Aorta (tissue), 5 donors: Measurements from ENCODE around the gene COL3A1. TPM values are rescaled to one million over a fixed set of nuclear protein-coding genes. Genes with fewer than 3 reads are reported as not detected.

ENCODE experiments used
- ATAC-seq: fragments of 200-7000 bp; cut with Tn5 transposase; one replicate; pipeline ENCODE4 v1.9.1; 2022; ENCODE audit warnings: moderate library complexity; ENCODE audit not compliant: low FRiP score
- DNase-seq, 2 donors: peaks; one replicate each; pipeline ENCODE4 v3.0.0-alpha.2; 2020
- H3K27ac ChIP-seq, 2 donors: one replicate each; pipeline ENCODE4 v1.5.1; 2013; ENCODE audit warnings: low read length in 2 of 2, mild to moderate bottlenecking in 2 of 2, moderate library complexity in 2 of 2, control low read depth in 1 of 2, inconsistent platforms in 1 of 2, low read depth in 1 of 2
- H3K27me3 ChIP-seq, 2 donors: one replicate each; pipeline ENCODE4 v1.6.1; 2013; ENCODE audit warnings: control low read depth in 1 of 2, low read length in 1 of 2, mild to moderate bottlenecking in 1 of 2, moderate library complexity in 1 of 2; ENCODE audit not compliant: insufficient read depth in 2 of 2, control insufficient read depth in 1 of 2
- H3K36me3 ChIP-seq, 2 donors: one replicate each; pipeline ENCODE4 v1.6.1; 2013; ENCODE audit warnings: control low read depth in 1 of 2, low read length in 1 of 2, mild to moderate bottlenecking in 1 of 2; ENCODE audit not compliant: insufficient read depth in 2 of 2, control insufficient read depth in 1 of 2
- H3K4me1 ChIP-seq, 2 donors: one replicate each; pipeline ENCODE4 v1.6.1; 2013; ENCODE audit warnings: low read length in 2 of 2, control low read depth in 1 of 2, mild to moderate bottlenecking in 1 of 2, moderate library complexity in 1 of 2; ENCODE audit not compliant: insufficient read depth in 2 of 2, control insufficient read depth in 1 of 2
- H3K4me3 ChIP-seq, 2 donors: one replicate each; pipeline ENCODE4 v1.5.1; 2013; ENCODE audit warnings: low read length in 2 of 2, control low read depth in 1 of 2, mild to moderate bottlenecking in 1 of 2
- H3K9me3 ChIP-seq: one replicate; pipeline ENCODE4 v1.6.1; 2013; ENCODE audit warnings: mild to moderate bottlenecking, low read length; ENCODE audit not compliant: control insufficient read depth
- WGBS, 2 donors: extraction: QIAGEN DNeasy Blood & Tissue Kit; methylation state at CpG; one replicate each; pipeline ENCODE4 v1.1.7; 2013; 5-methylcytosine and 5-hydroxymethylcytosine counted together
- intact Hi-C, 2 donors: fragments of 100-400 bp; cut with DNase I; formaldehyde crosslinking; loops; one replicate each; pipeline versions ENCODE4 v1.14.2 to v1.15.0; 2022
- polyA plus RNA-seq, 2 donors: library from polyadenylated mRNA; stranded (reverse); fragments of 200-250 nt; gene quantifications; one replicate each; pipeline ENCODE4 v1.2.3, GENCODE V29; 2013
- total RNA-seq, 2 donors: library from RNA; stranded (reverse); fragmentation: NEBNext Ultra II Directional; extraction: Animal tissue kit (Norgen Biotek cat#: 25700); gene quantifications; one replicate each; pipeline ENCODE4 v1.2.1, GENCODE V29; 2021
- donor health status: healthy with polysubstance abuse.
- donor health status: Bipolar disorder and iron deficiency.
- donor health status: DM: no; HTN: no; CAD: no.
- donor health status: DM: no; HTN: no; CAD: no.
- donor health status: DM: yes; HTN: yes; CAD: no.

COL3A1 gene
- total and polyA plus RNA-seq, 4 donors: 155 to 1,346 (median 774) TPM

DNA sequence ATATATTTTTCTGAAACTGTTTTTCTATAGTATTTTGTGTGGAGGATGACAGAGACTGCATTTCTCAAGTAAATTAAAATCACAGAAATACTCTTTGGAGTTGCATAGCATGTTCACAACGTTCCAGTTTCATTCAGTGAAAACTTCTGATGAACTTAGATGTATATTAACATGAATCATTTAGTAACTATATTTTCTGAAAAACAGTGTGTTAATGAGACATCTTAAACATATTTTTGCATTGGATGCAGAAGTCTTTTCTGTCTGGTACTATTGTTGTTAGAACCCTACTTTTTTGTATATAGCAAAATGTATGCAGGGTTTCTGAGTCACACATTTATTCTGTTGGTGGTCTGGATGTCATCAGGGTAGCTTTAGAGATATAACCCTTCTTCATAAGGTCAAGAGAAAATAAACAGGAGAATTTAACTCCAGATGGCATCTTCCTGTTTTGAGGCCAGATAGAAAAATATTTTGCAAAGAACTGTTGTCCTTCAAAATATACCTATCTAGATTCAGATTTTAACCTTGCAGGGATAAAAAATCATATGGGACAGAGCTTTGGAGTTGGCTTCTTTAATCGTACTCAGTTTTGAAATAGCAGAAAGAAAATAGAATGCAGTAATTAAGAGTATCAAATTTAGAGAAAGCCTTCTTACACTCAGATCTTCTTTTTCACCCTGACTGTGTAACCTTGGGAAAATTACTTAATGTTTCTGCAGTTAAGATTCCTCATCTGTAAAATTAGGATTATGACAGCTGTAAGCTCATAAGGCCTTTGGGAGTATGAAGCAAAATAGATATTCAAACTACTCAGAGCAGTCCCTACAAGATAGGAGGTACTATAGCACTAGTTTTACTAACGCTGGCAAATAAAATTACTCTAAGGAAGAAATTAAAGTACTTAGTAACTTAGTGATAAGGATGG is 5.3 kb downstream of the COL3A1 start:
- intact Hi-C loops: loop anchor here (2.0 to 10.0 kb wide), 9 partner anchors 42 to 685 kb away; partner anchors contain the start of gene GULP1 (in 1 of the 2)
- no peaks in the 10 kb centered on the region for H3K36me3 ChIP-seq
- 1 to 3% methylated on average over 3 of the region's 3 CpGs for WGBS, 2 donors
- DNase-seq (no peak), ATAC-seq (no peak)
- peak overlapping the region in 1 of 2 donors; percentile 87 for H3K27ac ChIP-seq
- peaks cover 0 to 2% of the 10 kb centered on the region in 2 donors for H3K4me1 ChIP-seq
- peak overlapping the region; percentile 26 to 76 for H3K4me3 ChIP-seq
- no peaks in the 10 kb centered on the region for H3K27me3 ChIP-seq
- no peaks in the 10 kb centered on the region for H3K9me3 ChIP-seq

DNA sequence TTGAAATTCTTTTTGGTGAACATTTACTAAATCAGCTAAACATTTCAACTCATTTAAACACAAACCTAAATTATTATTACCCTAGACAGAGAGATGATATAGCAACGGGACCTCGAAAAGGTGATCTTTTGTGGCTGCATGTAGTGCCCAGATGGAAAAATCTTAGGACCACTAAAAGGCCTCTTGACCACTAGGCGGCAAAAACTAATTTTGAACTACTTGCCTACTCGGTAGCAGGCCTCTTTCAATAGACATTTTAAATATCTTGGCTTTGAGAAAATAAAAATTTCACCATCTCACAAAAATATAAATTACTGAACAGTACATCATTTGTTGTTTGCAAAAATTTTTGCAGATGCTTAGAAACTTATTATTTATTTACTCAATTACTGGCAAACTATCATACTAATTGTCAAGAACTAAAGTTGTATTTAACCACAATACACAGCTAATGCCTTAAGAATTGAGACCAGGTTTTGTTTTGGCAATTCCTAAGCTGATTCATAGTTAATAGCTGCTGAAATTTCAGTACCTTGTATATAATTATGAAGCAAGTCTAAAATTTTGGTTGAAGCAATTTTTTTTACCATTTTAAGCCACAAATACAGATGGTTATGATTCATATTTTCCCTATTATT is 9.4 kb downstream of the COL3A1 start:
- DNase-seq: no peak
- Histone ChIP-seq H3K4me1 (no peaks in the 10 kb centered on the region), H3K4me3 (no peak overlapping the region), H3K36me3 (no peaks in the 10 kb centered on the region), H3K27me3 (no peaks in the 10 kb centered on the region), H3K27ac (peak overlapping the region in 1 of 2 donors; percentile 63), H3K9me3 (no peaks in the 10 kb centered on the region)
- ATAC-seq: peak; percentile 47
- 24 to 36% methylated on average over 4 of the region's 4 CpGs for WGBS, 2 donors
- intact Hi-C loops: loop anchor here (2.0 to 10.0 kb wide), 2 partner anchors 461 to 689 kb away; partner anchors contain the start of gene GULP1 (in 1 of the 2)

DNA sequence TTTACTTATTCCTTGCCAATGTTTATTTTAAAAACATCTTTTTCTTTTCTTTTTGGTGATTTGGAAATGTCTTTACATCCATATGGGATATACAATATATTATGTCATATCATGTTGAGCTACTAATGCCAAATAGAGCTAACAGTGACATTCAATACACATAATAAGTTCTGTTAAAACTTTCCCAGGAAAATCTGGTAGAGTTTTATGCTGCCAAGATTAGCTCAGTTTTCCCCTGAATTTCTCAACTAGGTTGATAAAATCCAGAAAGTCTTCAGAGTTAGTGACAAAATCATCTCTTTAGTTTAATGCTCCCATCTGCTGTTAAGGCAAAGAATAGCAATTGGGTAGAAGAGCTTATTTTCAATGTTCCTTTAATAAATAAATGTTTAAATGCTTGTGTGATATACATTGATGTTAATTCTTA is 9.9 kb downstream of the COL3A1 start:
- ATAC-seq (peak; percentile 80), DNase-seq (no peak)
- Histone ChIP-seq H3K36me3 (no peaks in the 10 kb centered on the region), H3K4me1 (no peaks in the 10 kb centered on the region), H3K4me3 (no peak overlapping the region), H3K27ac (no peak overlapping the region), H3K9me3 (no peaks in the 10 kb centered on the region), H3K27me3 (no peaks in the 10 kb centered on the region)
- intact Hi-C loops: loop anchor here in 1 of 2 donors (10.0 kb wide), 1 partner anchor 689 kb away; the partner anchor contains the start of gene GULP1

DNA sequence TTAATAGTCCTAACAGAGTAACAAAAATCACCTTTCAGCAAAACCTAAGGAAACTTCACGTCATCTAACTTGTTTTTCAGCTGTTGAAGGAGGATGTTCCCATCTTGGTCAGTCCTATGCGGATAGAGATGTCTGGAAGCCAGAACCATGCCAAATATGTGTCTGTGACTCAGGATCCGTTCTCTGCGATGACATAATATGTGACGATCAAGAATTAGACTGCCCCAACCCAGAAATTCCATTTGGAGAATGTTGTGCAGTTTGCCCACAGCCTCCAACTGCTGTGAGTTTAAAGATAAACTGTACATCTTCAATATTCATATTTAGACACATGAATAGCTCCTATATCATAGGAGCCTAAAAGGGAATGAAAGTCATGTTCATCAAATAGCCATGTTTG is 10.5 kb downstream of the COL3A1 start:
- Histone ChIP-seq H3K36me3 (no peaks in the 10 kb centered on the region), H3K4me1 (no peaks in the 10 kb centered on the region), H3K4me3 (no peak overlapping the region), H3K27ac (peak overlapping the region; percentile 33 to 67), H3K9me3 (no peaks in the 10 kb centered on the region), H3K27me3 (no peaks in the 10 kb centered on the region)
- 10 to 15% methylated on average over 5 of the region's 5 CpGs for WGBS, 2 donors
- intact Hi-C loops: loop anchor here in 1 of 2 donors (10.0 kb wide), 1 partner anchor 690 kb away; the partner anchor contains the start of gene GULP1
- ATAC-seq: peak; percentile 83
- no peak for DNase-seq

DNA sequence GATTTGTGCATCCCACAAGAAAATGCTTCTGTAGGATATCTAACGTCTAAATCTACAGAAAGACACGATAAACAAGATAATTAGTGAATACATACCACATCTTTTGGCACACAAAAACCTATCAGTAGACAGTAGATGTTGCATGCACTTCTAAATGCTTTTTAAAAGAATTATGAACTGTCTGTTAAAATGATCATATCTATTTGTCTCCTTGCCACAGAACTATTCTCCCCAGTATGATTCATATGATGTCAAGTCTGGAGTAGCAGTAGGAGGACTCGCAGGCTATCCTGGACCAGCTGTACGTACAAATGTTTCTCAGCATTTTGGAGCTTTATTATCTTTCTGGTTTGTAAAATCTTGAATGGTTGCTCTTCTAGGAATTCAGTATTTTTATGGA is 12.7 kb downstream of the COL3A1 start:
- Histone ChIP-seq H3K27me3 (no peaks in the 10 kb centered on the region), H3K27ac (peak overlapping the region in 1 of 2 donors; percentile 14), H3K9me3 (no peaks in the 10 kb centered on the region), H3K36me3 (no peaks in the 10 kb centered on the region), H3K4me3 (no peak overlapping the region), H3K4me1 (no peaks in the 10 kb centered on the region)
- ATAC-seq (no peak), DNase-seq (no peak)
- 33% methylated on average over 4 of the region's 4 CpGs for WGBS, 2 donors
- intact Hi-C loops: loop anchor here in 1 of 2 donors (10.0 kb wide), 1 partner anchor 692 kb away; the partner anchor contains the start of gene GULP1

DNA sequence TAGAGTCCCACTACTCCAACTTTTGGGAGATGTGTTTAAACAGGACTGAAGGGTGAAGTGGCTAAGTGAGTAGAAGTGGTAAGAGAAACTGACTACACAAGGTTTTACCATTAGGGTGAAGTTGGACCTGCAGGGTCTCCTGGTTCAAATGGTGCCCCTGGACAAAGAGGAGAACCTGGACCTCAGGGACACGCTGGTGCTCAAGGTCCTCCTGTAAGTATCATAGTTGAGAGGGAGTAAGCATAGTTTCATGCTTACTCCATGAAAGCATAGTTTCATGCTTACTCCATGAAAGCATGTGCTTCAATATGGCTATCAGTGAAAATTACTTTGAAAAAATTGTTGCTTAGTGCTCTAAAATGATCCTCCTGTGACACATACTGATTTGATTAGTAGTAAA is 19.1 kb downstream of the COL3A1 start:
- Histone ChIP-seq H3K4me3 (no peak overlapping the region), H3K9me3 (no peaks in the 10 kb centered on the region), H3K27ac (peak overlapping the region in 1 of 2 donors; percentile 17), H3K4me1 (no peaks in the 10 kb centered on the region), H3K36me3 (peaks cover 9 to 10% of the 10 kb centered on the region in 2 donors), H3K27me3 (no peaks in the 10 kb centered on the region)
- intact Hi-C loops: no loop called here
- peak; percentile 15 for ATAC-seq
- WGBS, 2 donors: 87 to 90% methylated on average over 1 of the region's 1 CpG
- no peak for DNase-seq

DNA sequence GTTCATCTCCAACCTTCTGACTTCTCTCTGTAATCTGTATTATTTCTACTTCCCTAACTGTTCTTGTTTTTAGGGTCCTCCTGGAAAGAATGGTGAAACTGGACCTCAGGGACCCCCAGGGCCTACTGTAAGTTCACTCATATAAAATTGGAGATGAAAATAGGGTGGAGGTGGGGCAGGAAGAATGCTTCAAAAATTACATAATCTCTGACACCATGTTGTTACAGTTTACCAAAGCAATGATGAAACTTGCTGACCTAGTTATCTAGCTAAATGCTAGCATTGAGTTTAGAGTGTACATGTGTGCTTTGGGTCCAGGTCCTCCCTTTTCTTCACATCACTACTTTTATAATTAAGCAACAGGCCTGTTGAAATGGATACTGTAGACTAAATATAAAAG is 23.1 kb downstream of the COL3A1 start:
- Histone ChIP-seq H3K4me1 (no peaks in the 10 kb centered on the region), H3K4me3 (no peak overlapping the region), H3K27me3 (no peaks in the 10 kb centered on the region), H3K9me3 (no peaks in the 10 kb centered on the region), H3K36me3 (peaks cover 11 to 13% of the 10 kb centered on the region in 2 donors), H3K27ac (no peak overlapping the region)
- intact Hi-C loops: loop anchor here in 1 of 2 donors (5.0 kb wide), 1 partner anchor 50 kb away; no protein-coding TSS in a partner anchor
- ATAC-seq (no peak), DNase-seq (no peak)

DNA sequence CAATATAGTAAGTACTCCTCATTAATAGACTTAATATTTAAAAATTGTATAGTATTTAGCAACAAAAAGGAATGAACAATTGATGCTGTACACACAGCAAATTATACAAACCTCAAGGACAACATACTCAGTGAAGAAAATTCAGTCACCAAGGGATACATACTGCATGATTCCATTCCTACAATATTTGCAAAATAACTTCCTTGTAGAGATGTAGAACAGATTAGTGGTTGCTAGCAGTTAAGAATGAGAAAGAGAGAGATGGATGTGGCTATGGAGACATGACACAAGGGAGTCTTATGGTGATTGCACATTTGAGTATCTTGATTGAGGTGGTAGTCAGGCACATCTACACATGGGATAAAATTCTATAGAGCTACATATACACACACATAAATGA is 26.0 kb downstream of the COL3A1 start:
- intact Hi-C loops: loop anchor here (10.0 kb wide), 2 partner anchors 55 to 415 kb away; no protein-coding TSS in a partner anchor
- no peak overlapping the region for H3K4me3 ChIP-seq

More for the DNA sequence above, 26.0 kb downstream of the COL3A1 start:
- ATAC-seq: no peak
- Histone ChIP-seq H3K27ac (no peak overlapping the region), H3K9me3 (no peaks in the 10 kb centered on the region), H3K36me3 (peaks cover 11 to 13% of the 10 kb centered on the region in 2 donors), H3K27me3 (no peaks in the 10 kb centered on the region), H3K4me1 (no peaks in the 10 kb centered on the region)
- DNase-seq: no peak
